Fibroblast of skin of left quadriceps (primary cell): Measurements from ENCODE around the gene CLDN17.
A peak's percentile ranks its signal among the peaks of the same experiment; 100 is the strongest.

Experiments used
- DNase-seq, 2 experiments: peaks; one replicate each; pipeline ENCODE4 v3.0.0-alpha.2; 2013; ENCODE audit warnings: low read depth in 2 of 2

Gene CLDN17, protein sequence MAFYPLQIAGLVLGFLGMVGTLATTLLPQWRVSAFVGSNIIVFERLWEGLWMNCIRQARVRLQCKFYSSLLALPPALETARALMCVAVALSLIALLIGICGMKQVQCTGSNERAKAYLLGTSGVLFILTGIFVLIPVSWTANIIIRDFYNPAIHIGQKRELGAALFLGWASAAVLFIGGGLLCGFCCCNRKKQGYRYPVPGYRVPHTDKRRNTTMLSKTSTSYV

GRCh38 chr21:30166705-30167104, at the start of gene CLDN17:
Gene CLDN17, minus strand, starts transcription at chr21:30166805. Its CDS starts 188 bp downstream, at chr21:30166617.
- no peak for DNase-seq

DNA sequence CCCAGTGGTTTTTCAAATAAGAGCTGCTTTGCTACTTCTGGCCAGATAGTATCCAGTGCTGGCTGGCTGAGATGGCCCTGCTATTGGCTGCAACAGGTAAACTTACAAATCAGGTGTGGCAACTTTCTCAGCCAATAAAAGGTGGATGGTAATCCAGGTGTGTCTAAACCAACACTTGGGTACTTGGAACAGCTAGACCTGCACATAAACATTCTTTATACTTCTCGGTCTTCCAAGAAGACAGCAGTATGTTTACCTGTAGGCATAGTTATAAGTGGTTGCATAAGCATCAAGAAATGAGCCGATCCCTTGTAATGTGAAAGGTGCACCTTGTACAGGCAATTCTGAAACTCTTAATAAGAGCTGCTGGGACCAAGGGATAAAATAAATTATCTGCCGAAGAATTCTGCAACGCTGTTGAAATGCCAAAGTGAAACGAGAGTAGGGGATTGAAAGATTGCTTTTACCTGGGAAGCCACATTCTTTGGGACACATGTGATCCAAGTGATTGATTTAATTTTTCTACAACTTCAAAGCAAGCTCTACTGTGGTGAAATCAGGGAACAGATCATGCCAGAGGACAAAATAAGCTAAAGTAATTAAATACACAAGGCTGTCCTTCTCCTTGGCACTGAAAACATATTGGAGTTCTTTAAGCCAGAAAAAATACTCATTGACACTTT, 49.6 kb upstream of the CLDN17 start, which contains the start of gene CLDN8:
Gene CLDN8 (minus strand): TSS at position 57 of the 683 bp plus-strand sequence. CDS start 172 bp downstream, outside the sequence.
- no peak for DNase-seq

- no peak for DNase-seq
These were observed 44.5 kb upstream of the CLDN17 start for GRCh38 chr21:30211071-30211470.

GRCh38 chr21:30209601-30210000, 43.0 kb upstream of the CLDN17 start:
- no peak for DNase-seq

DNA sequence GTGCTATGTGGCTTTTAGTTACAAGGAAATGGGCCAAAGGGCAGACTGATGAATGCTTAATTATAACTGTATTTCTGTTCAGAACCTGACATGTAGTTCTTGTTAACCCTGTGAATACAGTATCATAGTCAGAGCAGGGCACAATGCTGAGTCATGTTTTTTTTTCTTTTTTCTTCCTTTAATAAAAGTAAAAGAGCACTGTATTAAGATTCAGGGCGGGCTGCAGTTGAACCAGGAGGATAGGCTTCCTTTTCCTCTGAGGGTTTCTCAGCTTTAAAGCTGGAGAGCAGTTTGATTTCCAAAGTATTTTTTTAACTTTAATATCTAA, 40.6 kb upstream of the CLDN17 start:
- DNase-seq: no peak

DNA sequence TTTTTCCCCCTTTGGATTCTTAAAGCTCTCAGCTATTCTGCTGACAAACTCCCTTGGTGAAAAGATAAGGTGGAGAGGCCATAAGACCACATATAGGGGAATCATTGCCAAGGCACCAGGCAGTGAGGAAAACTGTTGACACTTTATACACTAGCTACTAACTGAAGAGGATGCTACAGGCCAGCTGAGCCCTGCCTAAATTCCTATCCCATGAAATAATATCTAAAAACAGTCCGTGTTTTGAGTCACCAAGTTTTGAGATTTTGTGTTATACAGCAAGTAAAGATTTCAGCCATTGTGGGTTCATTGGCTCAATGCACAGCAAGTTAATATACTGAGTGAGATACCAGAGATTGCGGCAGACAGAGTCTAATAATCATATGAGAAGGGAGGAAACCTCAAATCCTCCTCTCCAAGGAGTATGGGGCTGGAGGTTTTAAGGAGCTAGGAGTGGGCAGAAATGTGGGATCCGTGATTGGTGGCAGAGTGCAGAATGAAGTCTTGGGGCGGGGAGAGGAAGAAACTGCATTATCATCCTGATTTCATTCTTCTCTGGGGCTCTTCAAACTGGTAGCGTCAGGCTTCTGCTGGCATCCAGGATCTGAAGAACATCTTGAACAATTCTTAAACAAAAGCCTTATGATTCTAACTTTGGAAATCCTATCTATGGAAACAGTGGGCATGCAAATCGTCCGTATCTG, 40.1 kb upstream of the CLDN17 start:
- peak; percentile 11 to 14 for DNase-seq

GRCh38 chr21:30200000-30200399, 33.4 kb upstream of the CLDN17 start:
- no peak for DNase-seq

DNA sequence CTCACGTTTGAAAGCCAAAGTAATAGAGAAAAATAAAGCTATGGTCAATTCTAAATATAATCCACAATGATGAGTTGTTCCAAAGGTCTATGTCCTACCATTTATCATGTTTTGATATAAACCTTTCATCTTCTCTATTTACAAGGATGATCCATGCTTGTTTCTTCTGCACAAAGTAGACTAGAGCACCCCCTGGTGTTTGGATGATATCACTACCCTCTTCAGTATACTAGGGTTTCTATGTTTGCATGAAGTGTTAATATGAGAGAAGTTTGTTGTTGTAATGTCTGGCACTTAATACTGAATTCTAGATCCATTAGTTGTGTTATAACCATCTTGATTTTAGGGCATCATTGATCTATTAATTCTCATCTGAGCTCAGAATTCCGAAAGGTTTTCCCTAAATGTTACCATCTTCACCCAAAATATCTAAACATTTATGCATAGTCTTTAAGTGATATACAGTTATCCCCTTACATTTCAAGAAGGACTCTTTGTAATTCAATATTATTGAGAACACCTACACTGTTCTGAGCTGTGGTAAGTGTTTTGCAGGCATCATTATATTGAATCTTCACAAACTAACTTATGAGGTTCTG, 28.2 kb upstream of the CLDN17 start:
- peak in 1 of 2 experiments; percentile 3 for DNase-seq

DNA sequence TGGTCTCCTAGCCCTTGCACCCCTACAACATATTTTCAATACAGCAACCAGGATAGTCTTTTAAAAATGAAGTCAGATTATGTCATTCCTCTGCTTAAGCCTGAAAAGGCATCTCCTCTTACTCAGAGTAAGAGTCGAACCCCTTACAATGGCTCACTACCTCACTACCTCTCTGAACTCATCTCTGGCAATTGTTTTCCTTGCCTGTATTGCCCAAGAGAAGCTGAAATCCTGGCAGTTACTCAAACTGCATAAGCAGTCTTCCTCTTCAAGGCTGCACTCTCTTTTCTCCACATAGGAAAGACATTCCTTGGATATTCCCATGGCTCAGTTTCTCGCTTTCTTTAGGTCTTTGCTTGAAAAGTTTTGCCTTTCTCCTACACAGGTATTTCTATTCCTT, 26.6 kb upstream of the CLDN17 start:
- no peak for DNase-seq

DNA sequence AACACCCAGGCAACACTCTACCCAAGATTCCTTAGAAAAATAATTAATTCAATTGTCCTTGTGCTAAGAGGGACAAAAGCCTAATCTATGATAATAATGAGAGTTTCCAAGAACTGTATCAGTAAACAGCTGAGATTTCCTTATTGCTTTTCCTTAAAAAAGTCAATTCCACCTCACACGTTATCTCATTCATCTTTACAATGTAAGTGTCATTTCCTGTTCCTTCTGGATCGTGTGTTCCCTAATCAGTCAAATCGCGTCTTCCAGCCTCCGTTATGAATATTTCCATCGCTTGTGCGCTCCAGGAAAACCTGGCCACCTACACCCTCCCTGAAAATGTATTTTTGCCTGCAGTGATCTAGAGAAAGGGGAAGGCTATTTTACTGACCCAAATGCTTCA, 23.9 kb upstream of the CLDN17 start:
- no peak for DNase-seq

DNA sequence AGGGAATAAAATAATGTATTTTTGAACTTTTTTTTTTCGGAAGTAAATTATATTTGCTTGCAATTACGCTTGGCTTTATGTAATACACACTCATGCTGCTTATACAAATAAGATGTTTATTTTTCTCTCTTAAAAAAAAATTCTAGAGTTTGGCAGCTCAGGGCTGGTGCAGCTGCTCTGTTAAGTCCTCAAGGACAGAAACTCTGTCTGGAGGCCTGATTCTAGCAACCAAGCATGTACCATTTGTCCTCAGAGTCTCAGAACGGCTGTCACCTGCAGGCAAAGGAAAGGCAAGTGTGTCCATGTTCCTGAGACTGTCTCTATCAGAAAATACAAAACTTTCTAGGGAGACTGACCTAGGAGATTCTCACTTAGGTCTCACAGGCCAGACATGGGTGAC, 23.2 kb upstream of the CLDN17 start:
- DNase-seq: no peak

- no peak for DNase-seq
These were observed 19.6 kb upstream of the CLDN17 start for GRCh38 chr21:30186242-30186641.

DNA sequence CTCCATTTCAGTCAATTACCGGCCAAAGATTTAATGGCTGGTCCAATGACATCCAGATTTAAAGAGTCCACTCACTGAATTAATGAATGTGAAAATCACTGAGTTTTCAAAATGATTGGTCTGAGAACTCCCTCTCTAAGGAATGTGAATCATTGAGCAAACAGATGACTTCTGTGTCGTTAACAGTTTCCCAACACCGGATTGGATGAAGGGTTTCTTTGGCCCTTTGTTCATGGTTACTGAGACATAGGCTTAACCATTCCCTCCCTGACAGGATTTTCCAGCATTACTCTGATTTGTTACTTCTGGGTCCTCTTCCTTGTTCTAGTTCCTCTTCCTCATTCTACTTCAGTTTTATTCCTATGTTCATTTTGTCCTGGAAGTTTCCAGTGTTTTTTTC, 1.5 kb upstream of the CLDN17 start:
- no peak for DNase-seq

DNA sequence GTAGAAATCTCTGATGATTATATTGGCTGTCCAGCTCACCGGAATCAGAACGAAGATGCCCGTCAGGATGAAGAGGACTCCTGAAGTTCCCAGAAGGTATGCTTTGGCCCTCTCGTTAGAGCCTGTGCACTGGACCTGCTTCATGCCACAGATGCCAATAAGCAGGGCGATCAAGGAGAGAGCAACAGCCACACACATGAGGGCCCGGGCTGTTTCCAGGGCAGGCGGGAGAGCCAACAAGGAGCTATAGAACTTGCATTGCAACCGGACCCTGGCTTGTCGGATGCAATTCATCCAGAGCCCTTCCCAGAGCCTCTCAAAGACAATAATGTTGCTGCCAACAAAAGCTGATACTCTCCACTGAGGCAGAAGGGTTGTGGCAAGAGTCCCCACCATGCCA, 434 bp downstream of the CLDN17 start:
- DNase-seq: no peak

DNA sequence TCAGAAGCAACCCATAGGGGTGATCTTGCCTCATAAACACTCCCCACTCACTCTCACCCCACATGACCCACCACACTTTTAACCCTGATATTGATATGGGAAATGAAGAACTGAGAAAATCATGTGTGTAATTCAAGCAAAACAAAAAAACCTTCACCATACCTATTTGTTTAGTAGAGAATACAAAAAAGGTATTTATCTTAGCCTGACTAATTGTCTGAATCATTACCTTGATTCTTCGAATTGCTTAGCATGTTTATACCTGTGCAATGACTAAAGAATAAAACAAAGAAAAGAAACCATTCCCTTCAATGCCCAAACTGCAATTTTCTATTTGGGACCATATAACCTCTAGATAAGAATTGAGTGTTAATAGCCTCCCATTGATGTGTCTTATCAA, 1.8 kb downstream of the CLDN17 start:
- DNase-seq: no peak

GRCh38 chr21:30153697-30154340, 12.8 kb downstream of the CLDN17 start:
- no peak for DNase-seq

- no peak for DNase-seq
These were observed 13.8 kb downstream of the CLDN17 start for GRCh38 chr21:30152792-30153191.

DNA sequence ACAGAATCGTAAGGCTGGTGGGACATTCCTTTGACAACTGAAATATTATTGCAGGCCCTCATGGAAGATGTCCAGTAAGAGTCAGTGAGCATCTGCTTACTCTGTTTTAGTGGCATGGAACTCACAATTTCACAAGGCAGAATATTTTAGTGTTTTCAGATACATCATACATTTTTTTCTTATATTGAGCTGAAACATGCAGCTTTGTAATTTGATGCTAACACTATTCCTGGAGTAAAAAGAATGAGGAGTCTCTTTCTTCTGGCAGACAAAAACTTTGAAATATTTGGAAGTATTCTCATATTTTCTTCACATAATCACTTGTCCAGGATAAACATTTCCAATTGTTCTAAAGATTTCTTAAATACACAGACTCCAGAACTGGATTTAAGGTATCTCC, 17.7 kb downstream of the CLDN17 start:
- DNase-seq: no peak

DNA sequence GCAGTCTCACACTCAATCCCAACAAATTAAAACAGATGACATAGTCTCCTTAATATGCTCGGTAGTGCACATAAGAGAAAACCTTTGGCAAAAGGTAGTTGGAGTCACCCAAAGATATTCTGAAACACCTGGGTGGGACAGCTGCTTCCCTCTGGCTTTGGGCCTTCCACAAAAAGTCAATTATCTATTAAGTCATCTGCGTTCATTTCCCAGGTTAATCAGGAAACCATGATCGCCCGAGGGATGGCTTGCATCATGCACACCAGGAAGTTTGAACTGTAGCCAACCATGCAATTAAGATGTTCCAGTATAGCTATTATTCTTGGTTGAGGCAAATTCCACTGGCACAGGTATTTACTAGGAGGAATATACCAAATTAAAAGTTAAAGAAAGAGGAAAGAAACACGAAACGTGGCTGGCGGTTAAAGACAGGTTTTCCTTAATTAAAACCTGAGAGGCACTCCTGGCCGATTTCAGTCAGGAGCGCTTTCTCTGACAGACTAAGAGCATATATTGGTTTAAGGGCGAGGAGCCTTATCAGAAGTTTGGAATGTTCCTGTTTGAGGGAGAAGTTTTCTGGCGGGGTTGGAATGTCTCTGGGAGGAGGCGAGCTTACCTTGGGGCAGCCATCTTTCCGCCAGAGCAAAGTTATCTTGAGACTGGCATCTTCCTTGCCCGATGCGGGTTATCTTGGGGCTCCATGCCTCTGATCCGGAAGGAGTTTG, 19.9 kb downstream of the CLDN17 start:
- DNase-seq: no peak

GRCh38 chr21:30138483-30138882, 28.1 kb downstream of the CLDN17 start:
- DNase-seq: no peak

DNA sequence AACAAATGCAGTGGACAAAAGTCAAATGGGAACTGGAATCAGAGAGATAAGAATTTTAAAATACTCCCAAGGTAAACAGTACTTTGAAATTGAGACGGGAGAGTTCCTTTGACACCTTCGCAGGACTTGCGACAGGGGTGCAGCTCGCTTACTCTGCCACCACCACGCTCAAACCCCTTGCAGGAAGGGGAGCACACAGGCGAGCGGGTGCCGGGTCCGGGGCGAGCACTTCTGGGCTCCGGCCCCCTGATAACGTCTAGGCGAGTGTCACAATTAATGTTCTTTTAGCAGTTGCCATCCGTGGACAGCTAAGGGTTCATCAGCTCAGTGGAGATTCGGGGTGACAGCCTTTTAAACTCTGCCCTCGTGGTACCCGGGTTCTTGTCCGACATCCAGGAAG, 37.4 kb downstream of the CLDN17 start:
- no peak for DNase-seq

DNA sequence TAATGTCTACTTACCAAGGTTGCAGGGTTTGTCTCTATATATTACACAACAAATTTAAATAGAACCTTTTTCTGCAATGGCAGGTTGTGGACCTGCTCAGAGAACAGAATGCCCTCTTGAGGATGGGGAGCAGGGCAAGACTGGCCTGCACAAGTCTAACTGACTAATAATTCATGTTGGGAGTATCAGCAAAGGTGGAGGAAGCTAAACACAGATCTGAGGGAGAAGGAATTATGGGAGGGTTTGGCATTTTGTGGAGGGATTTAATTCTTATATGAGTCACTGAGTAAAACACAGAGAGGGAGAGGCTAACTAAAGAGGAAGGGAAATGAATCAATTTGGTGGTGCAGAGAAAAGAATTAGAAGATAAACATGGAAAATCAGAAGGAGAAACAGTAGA, 40.0 kb downstream of the CLDN17 start:
- no peak for DNase-seq
